Endodermal cell (in vitro differentiated cells): ENCODE results near the gene DHRS1. TPM values are rescaled to one million over a fixed set of nuclear protein-coding genes. Genes with fewer than 3 reads are reported as not detected.

Experiments
- DNase-seq: peaks from one replicate; pipeline ENCODE4 v3.0.0-alpha.2; 2017
- H3K27ac ChIP-seq: 2 replicates; pipeline ENCODE4 v1.5.1; 2013; ENCODE audit warnings: mild to moderate bottlenecking, low read depth, low read length, moderate library complexity
- H3K27me3 ChIP-seq: 2 replicates; pipeline ENCODE4 v1.6.1; 2013; ENCODE audit warnings: mild to moderate bottlenecking, low read length, moderate library complexity; ENCODE audit not compliant: insufficient read depth, control insufficient read depth, poor library complexity, severe bottlenecking
- H3K36me3 ChIP-seq: 2 replicates; pipeline ENCODE4 v1.7.0; 2013; ENCODE audit warnings: mild to moderate bottlenecking, low read length, moderate library complexity; ENCODE audit not compliant: control insufficient read depth, insufficient read depth
- H3K4me1 ChIP-seq: one replicate; pipeline ENCODE4 v1.7.0; 2013; ENCODE audit warnings: low read length; ENCODE audit not compliant: control insufficient read depth, insufficient read depth
- H3K4me3 ChIP-seq: 2 replicates; pipeline ENCODE4 v1.5.1; 2013; ENCODE audit warnings: mild to moderate bottlenecking, low read length, moderate library complexity
- H3K9ac ChIP-seq: 2 replicates; pipeline ENCODE4 v1.6.1; 2013; ENCODE audit warnings: mild to moderate bottlenecking, low read length, moderate library complexity; ENCODE audit not compliant: poor library complexity, severe bottlenecking; ENCODE audit errors: extremely low read depth
- H3K9me3 ChIP-seq: 2 replicates; pipeline ENCODE4 v1.6.1; 2013; ENCODE audit warnings: mild to moderate bottlenecking, low read length, moderate library complexity; ENCODE audit not compliant: control insufficient read depth
- H3K27ac Mint-ChIP-seq: 2 replicates; pipeline ENCODE4 v1.8.0; 2020; ENCODE audit warnings: mixed read lengths
- H3K27me3 Mint-ChIP-seq: 2 replicates; pipeline ENCODE4 v1.8.0; 2021; ENCODE audit warnings: mild to moderate bottlenecking, mixed read lengths; ENCODE audit not compliant: insufficient read depth
- H3K36me3 Mint-ChIP-seq: 2 replicates; pipeline ENCODE4 v1.8.0; 2020; ENCODE audit warnings: low read depth, mixed read lengths
- H3K4me1 Mint-ChIP-seq: 2 replicates; pipeline ENCODE4 v1.8.0; 2020; ENCODE audit warnings: mixed read lengths
- H3K4me3 Mint-ChIP-seq: 2 replicates; pipeline ENCODE4 v1.8.0; 2020; ENCODE audit warnings: mild to moderate bottlenecking, moderate library complexity, mixed read lengths
- H3K9me3 Mint-ChIP-seq: 2 replicates; pipeline ENCODE4 v1.8.0; 2020; ENCODE audit warnings: mild to moderate bottlenecking, mixed read lengths
- CTCF ChIP-seq: fragments of 200-600 bp; sonication (generic); conservative IDR thresholded peaks from 2 replicates; pipeline ENCODE4 v1.5.0; 2021; ENCODE audit warnings: antibody characterized with exemption, mild to moderate bottlenecking
- WGBS, 2 experiments: methylation state at CpG; one replicate each; pipeline versions ENCODE4 v1.1.5 to v1.1.7; 2013; ENCODE audit warnings: missing lambda C conversion rate in 2 of 2, mixed read lengths in 1 of 2; ENCODE audit not compliant: insufficient coverage in 1 of 2, insufficient read length in 1 of 2; 5-methylcytosine and 5-hydroxymethylcytosine counted together
- total RNA-seq, 2 donors: library from RNA; stranded (reverse); fragmentation: NEBNext Ultra II Directional in 1 of 2; extraction: Animal tissue kit (Norgen Biotek cat#: 25700) in 1 of 2; gene quantifications; 2 replicates in 1 of 2; 3 replicates in 1 of 2; pipeline ENCODE4 v1.2.1, GENCODE V29; 2021

Gene DHRS1
- total RNA-seq, 2 donors from 2014 or later = 21.2 to 22.5 TPM

- 95 to 96% methylated on average over 9 to 11 of the region's 11 CpGs for WGBS, 2 experiments
These were observed 7.3 kb downstream of the DHRS1 start for GRCh38 chr14:24292118-24292807.

GRCh38 chr14:24291446-24292117 lies 8.0 kb downstream of the DHRS1 start:
- Mint-ChIP-seq H3K9me3 (no peaks in the 10 kb centered on the region), H3K36me3 (peaks cover 28% of the 10 kb centered on the region), H3K4me1 (no peaks in the 10 kb centered on the region), H3K27me3 (no peaks in the 10 kb centered on the region), H3K27ac (no peak overlapping the region), H3K4me3 (no peak overlapping the region)
- Histone ChIP-seq H3K36me3 (peaks cover 33% of the 10 kb centered on the region), H3K4me3 (no peak overlapping the region), H3K9ac (no peak overlapping the region), H3K9me3 (no peaks in the 10 kb centered on the region), H3K27me3 (no peaks in the 10 kb centered on the region), H3K27ac (no peak overlapping the region), H3K4me1 (no peaks in the 10 kb centered on the region)
- DNase-seq = no peak
- TF ChIP-seq CTCF = no peak
- 87% methylated on average over 3 of the region's 3 CpGs; no CpG with 5 or more reads in 1 of the 2 experiments for WGBS, 2 experiments

More at GRCh38 chr14:24292118-24292807, 7.3 kb downstream of the DHRS1 start:
- H3K4me3 Mint-ChIP-seq = no peak overlapping the region
- H3K4me1 Mint-ChIP-seq = no peaks in the 10 kb centered on the region
- Histone ChIP-seq H3K27me3 (no peaks in the 10 kb centered on the region), H3K27ac (no peak overlapping the region), H3K4me3 (no peak overlapping the region), H3K9me3 (no peaks in the 10 kb centered on the region), H3K9ac (no peak overlapping the region), H3K4me1 (no peaks in the 10 kb centered on the region), H3K36me3 (peaks cover 33% of the 10 kb centered on the region)
- no peaks in the 10 kb centered on the region for H3K27me3 Mint-ChIP-seq
- TF ChIP-seq CTCF = no peak
- no peak overlapping the region for H3K27ac Mint-ChIP-seq
- no peaks in the 10 kb centered on the region for H3K9me3 Mint-ChIP-seq
- DNase-seq = no peak
- peaks cover 28% of the 10 kb centered on the region for H3K36me3 Mint-ChIP-seq

- Histone ChIP-seq H3K4me3 (no peak overlapping the region), H3K9me3 (no peaks in the 10 kb centered on the region), H3K27ac (no peak overlapping the region), H3K4me1 (no peaks in the 10 kb centered on the region), H3K36me3 (peaks cover 26% of the 10 kb centered on the region), H3K27me3 (no peaks in the 10 kb centered on the region), H3K9ac (no peak overlapping the region)
- Mint-ChIP-seq H3K4me1 (no peaks in the 10 kb centered on the region), H3K27ac (no peak overlapping the region), H3K9me3 (no peaks in the 10 kb centered on the region), H3K27me3 (no peaks in the 10 kb centered on the region), H3K36me3 (peaks cover 20% of the 10 kb centered on the region), H3K4me3 (no peak overlapping the region)
- 90 to 95% methylated on average over 8 to 9 of the region's 9 CpGs for WGBS, 2 experiments
- TF ChIP-seq CTCF = no peak
- no peak for DNase-seq
These were observed 8.8 kb downstream of the DHRS1 start for GRCh38 chr14:24290746-24291145.
